GM12892 (cell line): ENCODE measurements around the gene EPS15.

Experiments used
- DNase-seq: peaks from one replicate; pipeline ENCODE4 v3.0.0; 2011; ENCODE audit not compliant: insufficient read length
- FAIRE-seq: peaks from 2 replicates; lab custom pipeline; 2011; peaks lifted over from hg19 to GRCh38; lab: Jason Lieb, UNC
- POLR2A ChIP-seq: IDR thresholded peaks from 2 replicates; pipeline ENCODE4 v1.6.1; 2011; ENCODE audit warnings: low read depth, low read length, control low read depth
- POLR2AphosphoS5 ChIP-seq: IDR thresholded peaks from 2 replicates; pipeline ENCODE4 v1.6.1; 2011; ENCODE audit warnings: low read depth, low read length, control low read depth
- TAF1 ChIP-seq: IDR thresholded peaks from 2 replicates; pipeline ENCODE4 v1.6.1; 2011; ENCODE audit warnings: low read depth, mild to moderate bottlenecking, control low read depth, low read length, borderline replicate concordance

EPS15 gene

DNA sequence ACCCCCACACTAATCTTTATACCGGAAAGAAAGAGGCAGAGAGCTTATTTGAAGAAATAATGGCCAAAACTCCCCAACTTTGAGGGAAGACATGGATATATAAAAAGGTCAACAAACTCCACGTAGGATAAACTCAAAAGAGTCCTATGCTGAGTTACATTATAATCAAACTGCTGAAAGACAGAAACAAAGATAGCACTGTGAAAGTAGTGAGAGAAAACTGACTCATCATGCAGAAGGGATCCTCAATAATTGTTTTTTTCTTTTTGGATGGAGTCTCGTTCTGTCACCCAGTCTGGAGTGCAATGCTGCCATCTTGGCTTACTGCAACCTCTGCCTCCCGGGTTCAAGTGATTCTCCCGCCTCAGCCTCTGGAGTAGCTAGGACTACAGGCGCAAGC, 140.2 kb downstream of the EPS15 start:
- DNase-seq (no peak), FAIRE-seq (no peak)
- no peak for TF ChIP-seq TAF1
- TF ChIP-seq POLR2A = no peak
- TF ChIP-seq POLR2AphosphoS5 = no peak

DNA sequence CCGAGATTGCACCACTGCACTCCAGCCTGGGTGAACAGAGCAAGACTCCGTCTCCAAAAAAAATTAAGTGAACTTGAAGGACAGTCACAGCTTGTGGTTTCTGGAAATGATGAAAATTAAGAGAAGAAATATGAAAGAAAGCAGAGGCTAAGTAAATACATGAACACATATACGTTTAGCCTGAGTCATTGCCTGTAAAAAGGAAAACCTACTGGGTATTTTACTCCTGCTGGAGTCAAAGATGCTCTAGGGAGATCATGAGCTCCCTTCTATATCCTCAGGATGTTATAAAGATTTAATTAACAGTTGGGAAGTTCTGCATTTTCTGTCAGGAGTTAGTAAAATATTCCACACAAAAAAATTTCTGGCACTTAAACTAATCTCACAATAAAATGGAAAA, 145.2 kb downstream of the EPS15 start:
- DNase-seq (no peak), FAIRE-seq (no peak)
- TF ChIP-seq TAF1 (no peak), POLR2A (no peak), POLR2AphosphoS5 (no peak)

DNA sequence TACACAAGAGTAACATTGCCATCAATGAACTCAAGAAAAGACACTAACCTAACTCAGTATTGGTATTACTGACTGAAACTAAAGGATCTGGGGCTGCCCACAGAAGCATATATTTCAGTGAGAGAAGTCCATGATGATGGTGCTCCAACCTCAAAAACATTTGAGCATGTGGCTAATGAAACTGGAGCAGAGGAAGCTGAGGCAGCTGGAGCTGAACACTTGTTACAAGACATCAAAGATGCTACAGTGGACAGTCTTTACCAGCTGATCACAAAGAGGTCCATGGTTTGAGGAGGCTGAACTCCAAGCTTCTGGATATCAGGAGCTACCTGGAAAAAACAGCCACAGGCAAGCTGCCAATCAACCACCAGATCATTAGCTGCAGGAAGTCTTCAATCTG, 146.5 kb downstream of the EPS15 start:
- DNase-seq (no peak), FAIRE-seq (peak; percentile 27)
- TF ChIP-seq POLR2AphosphoS5 = no peak
- no peak for TF ChIP-seq POLR2A
- no peak for TF ChIP-seq TAF1

DNA sequence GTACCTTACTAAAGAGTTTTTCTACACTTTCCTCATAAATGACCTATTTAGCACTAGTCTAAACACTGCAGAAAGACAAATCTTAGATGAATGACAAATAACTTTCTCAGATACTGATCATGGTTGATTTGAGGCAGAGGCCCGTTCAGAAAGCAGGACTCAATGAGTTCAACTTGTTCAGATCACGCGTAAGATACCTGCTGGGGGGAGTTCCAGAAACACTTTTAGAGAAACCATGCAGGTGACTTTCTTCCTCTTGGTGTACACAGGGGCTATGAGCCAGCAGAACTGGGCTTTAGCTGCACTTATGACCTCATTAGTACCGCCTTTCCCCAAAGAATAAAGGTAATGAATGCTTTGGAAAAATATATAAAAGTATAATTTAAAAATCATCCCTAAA, 149.9 kb downstream of the EPS15 start:
- no peak for DNase-seq
- FAIRE-seq = no peak
- TF ChIP-seq TAF1 = no peak
- TF ChIP-seq POLR2AphosphoS5 = no peak
- no peak for TF ChIP-seq POLR2A

DNA sequence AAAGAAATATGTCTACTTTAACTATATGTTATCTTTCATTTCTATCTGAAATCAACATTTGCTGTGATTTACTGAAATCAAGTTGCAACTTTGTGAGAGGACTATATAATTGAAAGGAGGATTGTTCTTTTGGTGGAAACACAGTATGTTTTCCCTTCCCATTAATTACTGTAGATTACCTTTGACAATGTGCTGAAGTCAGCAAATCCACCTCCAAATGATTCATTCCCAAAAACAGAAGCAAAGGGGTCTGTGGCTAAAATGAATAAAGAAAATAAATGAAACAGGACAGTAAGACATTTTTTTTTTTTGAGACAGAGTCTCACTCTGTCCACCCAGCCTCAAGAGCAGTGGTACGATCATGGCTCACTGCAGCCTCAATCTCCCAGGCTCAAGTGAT, 153.3 kb downstream of the EPS15 start:
- no peak for FAIRE-seq
- no peak for DNase-seq
- TF ChIP-seq POLR2AphosphoS5 (no peak), TAF1 (no peak), POLR2A (no peak)

DNA sequence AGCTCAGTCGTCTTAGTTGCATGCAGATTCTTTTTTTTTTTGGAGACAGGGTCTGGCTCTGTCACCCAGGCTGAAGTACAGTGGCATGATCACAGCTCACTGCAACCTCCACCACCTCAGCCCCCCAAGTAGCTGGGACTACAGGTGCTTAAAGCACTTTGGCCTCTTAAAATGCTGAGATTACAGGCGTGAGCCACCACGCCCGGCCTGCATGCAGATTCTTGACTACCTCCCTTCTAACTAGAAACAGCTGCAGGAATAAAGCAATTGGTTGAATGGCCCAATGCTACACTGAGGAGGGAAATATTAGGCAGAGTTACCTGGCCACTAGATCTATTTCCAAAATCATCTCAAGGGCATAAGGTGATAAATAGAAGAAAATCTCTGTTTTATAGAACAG, 159.2 kb downstream of the EPS15 start:
- DNase-seq (no peak), FAIRE-seq (no peak)
- TF ChIP-seq POLR2A (no peak), TAF1 (no peak), POLR2AphosphoS5 (no peak)

DNA sequence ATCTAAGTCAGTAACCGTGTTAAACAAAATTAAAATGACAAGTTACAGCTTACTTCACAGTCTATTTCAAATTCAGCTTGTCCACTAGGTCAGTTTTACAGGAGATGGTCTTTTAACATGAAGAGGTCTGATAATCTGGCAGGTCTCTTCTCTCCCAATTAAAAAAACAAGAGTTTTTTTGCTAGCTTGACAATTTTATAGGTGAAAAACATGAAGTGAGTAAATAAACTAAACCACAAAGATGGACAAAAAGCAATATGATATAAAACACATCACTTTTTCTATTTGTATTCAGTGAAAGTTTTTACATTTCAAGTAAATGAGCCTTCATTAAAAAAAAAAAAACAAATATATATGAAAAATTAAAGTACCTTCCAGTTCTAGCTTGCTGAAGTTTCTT, 163.7 kb downstream of the EPS15 start:
- FAIRE-seq (no peak), DNase-seq (no peak)
- no peak for TF ChIP-seq TAF1
- TF ChIP-seq POLR2A = no peak
- no peak for TF ChIP-seq POLR2AphosphoS5

DNA sequence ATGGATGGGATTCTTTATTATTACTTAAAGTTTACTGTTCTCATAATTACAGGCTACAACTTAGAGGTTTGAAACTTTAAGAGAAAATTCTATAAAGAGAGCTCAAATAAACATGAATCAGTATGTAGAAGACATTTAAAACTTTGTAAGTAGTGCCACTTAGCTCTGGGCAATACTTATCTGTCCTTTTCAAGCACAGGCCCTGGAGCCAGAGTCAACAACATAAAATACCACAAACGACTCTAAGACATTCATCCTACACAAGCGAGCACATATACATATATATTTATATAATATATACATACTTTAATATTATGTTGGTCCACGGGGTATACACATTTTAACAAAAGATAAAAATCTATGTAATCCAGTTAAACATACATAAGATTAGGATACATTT, 164.7 kb downstream of the EPS15 start:
- no peak for FAIRE-seq
- TF ChIP-seq POLR2AphosphoS5 = no peak
- no peak for TF ChIP-seq TAF1
- no peak for TF ChIP-seq POLR2A
- DNase-seq = no peak

DNA sequence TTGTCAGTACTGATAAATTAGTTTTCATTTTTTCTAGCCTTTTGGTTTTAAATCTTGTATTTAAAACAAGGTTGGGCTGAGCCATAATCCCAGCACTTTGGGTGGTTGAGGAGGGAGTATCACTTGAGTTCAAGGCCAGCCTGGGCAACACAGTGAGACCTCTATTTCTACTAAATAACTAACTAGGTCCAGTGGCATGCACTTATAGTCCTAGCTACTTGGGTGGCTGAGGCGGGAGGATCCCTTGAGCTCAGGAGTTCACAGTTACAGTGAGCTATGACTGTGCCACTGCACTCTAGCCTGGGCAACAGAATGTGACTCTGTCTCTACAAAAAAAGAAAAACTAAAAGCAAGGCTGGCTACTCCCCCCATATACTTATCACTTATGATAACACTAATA, 167.2 kb downstream of the EPS15 start:
- FAIRE-seq (no peak), DNase-seq (no peak)
- TF ChIP-seq TAF1 (no peak), POLR2A (no peak), POLR2AphosphoS5 (no peak)

DNA sequence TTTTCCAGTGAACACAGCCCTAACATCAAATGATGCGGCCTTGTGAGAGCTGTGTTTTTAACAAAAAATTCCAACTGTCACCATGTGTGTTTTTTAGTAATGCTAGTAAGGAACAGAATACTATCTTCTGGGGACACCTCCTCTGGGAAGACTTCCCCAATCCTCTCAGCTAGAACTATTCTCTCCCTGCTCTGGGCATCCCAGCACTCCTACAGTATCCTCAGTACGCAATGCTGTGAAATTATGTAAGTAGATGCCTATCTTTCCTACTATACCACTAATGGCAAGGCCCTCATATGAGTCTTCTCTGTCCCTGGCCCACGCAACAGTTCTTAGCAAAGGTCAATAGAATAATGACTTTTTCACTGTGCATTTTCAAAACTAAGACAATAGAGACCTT, 169.2 kb downstream of the EPS15 start:
- FAIRE-seq (no peak), DNase-seq (no peak)
- TF ChIP-seq POLR2A (no peak), TAF1 (no peak), POLR2AphosphoS5 (no peak)

DNA sequence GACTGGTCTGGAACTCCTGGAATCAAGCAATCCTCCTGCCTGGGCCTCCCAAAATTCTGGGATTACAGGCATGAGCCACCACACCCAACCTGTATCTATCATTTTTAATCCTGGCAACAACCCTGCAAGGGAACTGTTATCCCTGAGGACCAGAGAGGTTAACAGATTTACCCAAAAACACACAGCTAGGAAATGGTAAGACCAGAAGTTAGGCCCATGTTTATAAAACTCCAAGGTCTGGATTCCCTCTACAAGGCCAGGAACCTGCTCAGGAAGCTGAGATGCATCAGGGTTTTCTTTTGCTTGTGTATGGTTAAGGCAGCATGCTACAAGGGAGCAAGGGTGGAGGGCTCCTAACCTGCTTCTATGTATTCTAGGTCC, 170.9 kb downstream of the EPS15 start:
- DNase-seq (no peak), FAIRE-seq (no peak)
- TF ChIP-seq POLR2AphosphoS5 = no peak
- no peak for TF ChIP-seq TAF1
- no peak for TF ChIP-seq POLR2A

DNA sequence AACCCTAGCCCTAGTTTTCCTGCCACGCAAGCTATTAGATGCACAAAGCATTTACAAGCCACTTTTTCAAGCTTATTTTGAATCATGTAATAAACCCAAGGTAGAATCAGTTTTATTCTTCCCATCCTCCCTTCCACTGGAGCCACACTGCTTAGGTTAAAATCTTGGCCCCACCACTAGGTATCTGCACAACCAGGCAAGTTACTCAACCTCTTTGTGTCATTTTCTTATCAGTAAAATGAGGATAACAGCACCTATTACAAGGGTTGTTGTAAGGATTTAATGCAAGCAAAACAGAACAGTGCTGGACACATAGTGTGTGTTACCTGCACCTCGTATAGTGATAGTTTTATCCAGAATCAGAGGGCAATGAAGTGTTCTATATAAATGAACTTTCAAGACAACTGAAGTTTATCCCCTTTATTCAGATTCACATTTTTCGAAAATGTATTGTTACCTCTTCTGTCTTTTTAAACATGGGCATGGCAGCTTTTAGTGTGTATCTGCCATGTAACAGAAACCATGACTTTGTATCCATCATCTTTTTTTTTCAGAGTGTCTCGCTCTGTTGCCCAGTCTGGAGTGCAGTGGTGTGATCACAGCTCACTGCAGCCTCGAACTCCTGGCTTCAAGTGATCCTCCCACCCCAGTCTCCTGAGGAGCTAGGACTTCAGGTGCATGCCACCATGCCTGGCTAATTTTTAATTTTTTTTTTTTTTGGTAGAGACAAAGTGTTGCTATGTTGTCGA, 171.5 kb downstream of the EPS15 start:
- TF ChIP-seq TAF1 = no peak
- no peak for TF ChIP-seq POLR2A
- TF ChIP-seq POLR2AphosphoS5 = peak; percentile 13; the same call in 1 of the 2 replicates
- FAIRE-seq (no peak), DNase-seq (no peak)
